ENCODE results near the gene COL18A1.
"Not testable (repeated sequence)": the region's sequence is repeated elsewhere in the genome, so short reads cannot be mapped to it uniquely, and the experiment has no call there.

COL18A1 gene

GRCh38 chr21:45441431-45442255 lies 36.7 kb downstream of the COL18A1 start:
- in situ Hi-C loops (cut with MboI; ENCODE audit: low pct_unique_long_range_greater_than_20kb, low sequenced_read_pairs, unreplicated experiment): no loop called here
- TF ChIP-seq, protein P1, sequence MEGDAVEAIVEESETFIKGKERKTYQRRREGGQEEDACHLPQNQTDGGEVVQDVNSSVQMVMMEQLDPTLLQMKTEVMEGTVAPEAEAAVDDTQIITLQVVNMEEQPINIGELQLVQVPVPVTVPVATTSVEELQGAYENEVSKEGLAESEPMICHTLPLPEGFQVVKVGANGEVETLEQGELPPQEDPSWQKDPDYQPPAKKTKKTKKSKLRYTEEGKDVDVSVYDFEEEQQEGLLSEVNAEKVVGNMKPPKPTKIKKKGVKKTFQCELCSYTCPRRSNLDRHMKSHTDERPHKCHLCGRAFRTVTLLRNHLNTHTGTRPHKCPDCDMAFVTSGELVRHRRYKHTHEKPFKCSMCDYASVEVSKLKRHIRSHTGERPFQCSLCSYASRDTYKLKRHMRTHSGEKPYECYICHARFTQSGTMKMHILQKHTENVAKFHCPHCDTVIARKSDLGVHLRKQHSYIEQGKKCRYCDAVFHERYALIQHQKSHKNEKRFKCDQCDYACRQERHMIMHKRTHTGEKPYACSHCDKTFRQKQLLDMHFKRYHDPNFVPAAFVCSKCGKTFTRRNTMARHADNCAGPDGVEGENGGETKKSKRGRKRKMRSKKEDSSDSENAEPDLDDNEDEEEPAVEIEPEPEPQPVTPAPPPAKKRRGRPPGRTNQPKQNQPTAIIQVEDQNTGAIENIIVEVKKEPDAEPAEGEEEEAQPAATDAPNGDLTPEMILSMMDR (IDR thresholded peaks at IDR 0.05; ENCODE audit: extremely low read depth, insufficient read depth, missing control alignments): no peak
- DNase-seq (ENCODE audit: low spot score): no peak

- DNase-seq (ENCODE audit: low spot score): no peak
- TF ChIP-seq, protein P1 (IDR thresholded peaks at IDR 0.05; ENCODE audit: extremely low read depth, insufficient read depth, missing control alignments): no peak
- in situ Hi-C loops (cut with MboI; ENCODE audit: low pct_unique_long_range_greater_than_20kb, low sequenced_read_pairs, unreplicated experiment): no loop called here
Measured at GRCh38 chr21:45442276-45442675, 37.3 kb downstream of the COL18A1 start.

- in situ Hi-C loops (cut with MboI; ENCODE audit: low pct_unique_long_range_greater_than_20kb, low sequenced_read_pairs, unreplicated experiment); DNase-seq (ENCODE audit: low spot score): not testable (repeated sequence)
Measured at GRCh38 chr21:45442686-45443594, 38.0 kb downstream of the COL18A1 start.

DNA sequence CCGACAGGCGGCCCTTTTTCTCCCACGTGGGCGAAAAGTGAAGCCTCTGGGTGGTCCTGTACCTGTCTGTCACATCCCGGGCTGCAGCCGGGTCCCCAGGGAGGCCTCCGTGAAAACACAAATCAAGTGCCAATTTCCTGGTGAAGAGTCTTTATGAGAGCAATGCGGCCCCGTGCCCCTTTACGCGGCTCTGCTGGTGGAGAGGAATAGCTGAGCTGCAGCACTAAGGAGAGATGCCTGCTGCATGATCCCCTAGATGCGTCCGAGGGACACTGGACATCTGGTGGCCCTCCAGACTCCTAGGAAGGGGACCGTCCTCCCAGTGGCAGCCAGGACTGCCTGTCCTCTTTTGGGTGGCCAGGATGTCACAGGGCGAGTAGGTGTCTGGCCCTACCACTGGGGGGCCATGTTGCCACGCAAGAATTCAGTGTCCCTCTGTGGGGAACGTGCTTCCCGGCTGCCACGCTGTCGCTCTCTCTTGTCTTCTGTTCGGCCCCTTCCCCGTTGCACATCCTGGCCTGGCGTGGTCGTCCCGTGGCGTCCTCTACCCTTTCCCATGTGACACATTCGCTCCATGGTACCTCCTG lies 38.7 kb downstream of the COL18A1 start:
- in situ Hi-C loops (cut with MboI; ENCODE audit: low pct_unique_long_range_greater_than_20kb, low sequenced_read_pairs, unreplicated experiment): no loop called here
- TF ChIP-seq, protein P1 (IDR thresholded peaks at IDR 0.05; ENCODE audit: extremely low read depth, insufficient read depth, missing control alignments): no peak
- no peak for DNase-seq (ENCODE audit: low spot score)

DNA sequence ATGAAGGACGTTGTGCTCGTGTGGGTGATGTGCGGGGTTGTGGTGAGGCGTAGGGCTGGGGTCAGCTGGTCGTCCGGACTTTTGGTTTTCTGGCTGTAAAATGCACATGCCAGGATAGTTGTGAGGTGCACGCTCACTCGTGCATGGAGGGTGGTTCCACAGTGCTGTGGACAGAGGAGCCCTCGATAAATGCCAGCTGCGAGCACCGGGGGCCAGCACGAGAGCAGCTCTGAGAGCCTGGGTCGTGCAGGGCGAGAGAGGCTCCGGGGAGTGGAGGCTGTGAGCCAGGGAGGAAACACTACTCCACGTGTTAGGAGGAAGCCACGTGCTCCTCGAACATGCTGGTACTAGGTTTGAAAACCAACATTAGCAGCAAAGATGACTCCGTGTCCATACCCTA lies 39.4 kb downstream of the COL18A1 start:
- in situ Hi-C loops (cut with MboI; ENCODE audit: low pct_unique_long_range_greater_than_20kb, low sequenced_read_pairs, unreplicated experiment): no loop called here
- DNase-seq (ENCODE audit: low spot score): no peak
- TF ChIP-seq, protein P1 (IDR thresholded peaks at IDR 0.05; ENCODE audit: extremely low read depth, insufficient read depth, missing control alignments): no peak

DNA sequence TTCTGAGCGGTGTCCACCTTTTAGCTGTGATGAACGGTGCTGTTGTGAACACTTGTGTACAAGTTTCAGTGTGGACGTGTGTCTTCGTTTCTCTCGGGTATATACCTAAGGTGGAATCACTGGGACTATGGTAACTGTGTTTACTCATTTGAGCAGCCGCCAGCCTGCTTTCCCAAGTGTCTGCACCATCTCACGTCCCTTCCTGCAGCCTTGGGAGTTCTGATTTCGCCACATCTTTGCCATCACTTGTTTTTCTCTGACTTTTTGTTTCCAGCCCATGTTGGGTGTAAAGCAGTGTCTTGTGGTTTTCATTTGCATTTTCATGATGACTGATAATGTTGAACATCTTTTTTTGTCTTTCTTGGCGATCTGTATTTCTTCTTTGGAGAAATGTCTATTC lies 40.4 kb downstream of the COL18A1 start:
- in situ Hi-C loops (cut with MboI; ENCODE audit: low pct_unique_long_range_greater_than_20kb, low sequenced_read_pairs, unreplicated experiment): no loop called here
- TF ChIP-seq, protein P1 (IDR thresholded peaks at IDR 0.05; ENCODE audit: extremely low read depth, insufficient read depth, missing control alignments): no peak
- DNase-seq (ENCODE audit: low spot score): no peak
